OCI-LY1 (cell line): ENCODE measurements around the gene MRPL54.

Experiments
- EZH2 ChIP-seq: fragments of 200-600 bp; sonication (generic), shearing (Covaris generic); IDR thresholded peaks from 2 replicates; pipeline ENCODE4 v1.8.0; 2017; ENCODE audit warnings: borderline replicate concordance, mixed run types, mild to moderate bottlenecking, antibody characterized with exemption, low read length, moderate library complexity, mixed read lengths
- TF ChIP-seq, protein P1 (sequence below): fragments of 200-600 bp; sonication (generic), shearing (Covaris generic); IDR thresholded peaks from 2 replicates; pipeline ENCODE4 v1.5.1; 2017; ENCODE audit warnings: mild to moderate bottlenecking, antibody characterized with exemption, low read length, moderate library complexity, mixed read lengths

GRCh38 chr19:3783660-3784584, 21.4 kb downstream of the MRPL54 start:
- TF ChIP-seq, protein P1, sequence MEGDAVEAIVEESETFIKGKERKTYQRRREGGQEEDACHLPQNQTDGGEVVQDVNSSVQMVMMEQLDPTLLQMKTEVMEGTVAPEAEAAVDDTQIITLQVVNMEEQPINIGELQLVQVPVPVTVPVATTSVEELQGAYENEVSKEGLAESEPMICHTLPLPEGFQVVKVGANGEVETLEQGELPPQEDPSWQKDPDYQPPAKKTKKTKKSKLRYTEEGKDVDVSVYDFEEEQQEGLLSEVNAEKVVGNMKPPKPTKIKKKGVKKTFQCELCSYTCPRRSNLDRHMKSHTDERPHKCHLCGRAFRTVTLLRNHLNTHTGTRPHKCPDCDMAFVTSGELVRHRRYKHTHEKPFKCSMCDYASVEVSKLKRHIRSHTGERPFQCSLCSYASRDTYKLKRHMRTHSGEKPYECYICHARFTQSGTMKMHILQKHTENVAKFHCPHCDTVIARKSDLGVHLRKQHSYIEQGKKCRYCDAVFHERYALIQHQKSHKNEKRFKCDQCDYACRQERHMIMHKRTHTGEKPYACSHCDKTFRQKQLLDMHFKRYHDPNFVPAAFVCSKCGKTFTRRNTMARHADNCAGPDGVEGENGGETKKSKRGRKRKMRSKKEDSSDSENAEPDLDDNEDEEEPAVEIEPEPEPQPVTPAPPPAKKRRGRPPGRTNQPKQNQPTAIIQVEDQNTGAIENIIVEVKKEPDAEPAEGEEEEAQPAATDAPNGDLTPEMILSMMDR: peak; percentile 28; the same call in 1 of the 2 replicates
- TF ChIP-seq EZH2: no peak
